Gastroesophageal sphincter (tissue), 3 donors: ENCODE measurements around the gene CENPS.

Source experiments
- EP300 ChIP-seq: sonication (generic); formaldehyde crosslinking; IDR thresholded peaks from one replicate; pipeline ENCODE4 v1.6.1; 2017; ENCODE audit warnings: antibody characterized with exemption, mild to moderate bottlenecking
- POLR2A ChIP-seq, 2 donors: fragments of 450-650 bp; IDR thresholded peaks; one replicate each; pipeline ENCODE4 v1.6.1; 2017; ENCODE audit warnings: antibody characterized with exemption in 2 of 2, mild to moderate bottlenecking in 2 of 2, moderate library complexity in 1 of 2
- POLR2AphosphoS5 ChIP-seq: sonication (generic); formaldehyde crosslinking; IDR thresholded peaks from one replicate; pipeline ENCODE4 v1.6.1; 2017; ENCODE audit warnings: antibody characterized with exemption
- TF ChIP-seq, protein P1 (sequence below), 4 experiments: fragments of 200-600 bp in 2 of 4; fragments of 450-650 bp in 2 of 4; sonication (generic) in 1 of 4; IDR thresholded peaks; one replicate each; pipeline ENCODE4 v1.5.1; 2017 to 2019; ENCODE audit warnings: antibody characterized with exemption in 4 of 4, mild to moderate bottlenecking in 2 of 4, moderate library complexity in 2 of 4

DNA sequence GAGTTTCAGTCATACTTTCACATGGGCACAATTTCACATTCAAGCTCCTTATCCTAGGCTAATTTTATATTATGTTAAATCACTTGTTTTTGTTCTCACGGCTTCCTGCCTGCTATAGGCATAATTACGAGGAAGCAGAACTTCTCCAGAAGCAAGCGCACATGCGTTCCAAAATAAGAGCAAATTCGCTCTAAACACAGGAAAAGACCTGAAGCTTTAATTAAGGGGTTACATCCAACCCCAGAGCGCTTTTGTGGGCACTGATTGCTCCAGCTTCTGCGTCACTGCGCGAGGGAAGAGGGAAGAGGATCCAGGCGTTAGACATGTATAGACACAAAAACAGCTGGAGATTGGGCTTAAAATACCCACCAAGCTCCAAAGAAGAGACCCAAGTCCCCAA, 19.5 kb downstream of the CENPS start, which contains the start of gene CORT:
- TF ChIP-seq, protein P1, sequence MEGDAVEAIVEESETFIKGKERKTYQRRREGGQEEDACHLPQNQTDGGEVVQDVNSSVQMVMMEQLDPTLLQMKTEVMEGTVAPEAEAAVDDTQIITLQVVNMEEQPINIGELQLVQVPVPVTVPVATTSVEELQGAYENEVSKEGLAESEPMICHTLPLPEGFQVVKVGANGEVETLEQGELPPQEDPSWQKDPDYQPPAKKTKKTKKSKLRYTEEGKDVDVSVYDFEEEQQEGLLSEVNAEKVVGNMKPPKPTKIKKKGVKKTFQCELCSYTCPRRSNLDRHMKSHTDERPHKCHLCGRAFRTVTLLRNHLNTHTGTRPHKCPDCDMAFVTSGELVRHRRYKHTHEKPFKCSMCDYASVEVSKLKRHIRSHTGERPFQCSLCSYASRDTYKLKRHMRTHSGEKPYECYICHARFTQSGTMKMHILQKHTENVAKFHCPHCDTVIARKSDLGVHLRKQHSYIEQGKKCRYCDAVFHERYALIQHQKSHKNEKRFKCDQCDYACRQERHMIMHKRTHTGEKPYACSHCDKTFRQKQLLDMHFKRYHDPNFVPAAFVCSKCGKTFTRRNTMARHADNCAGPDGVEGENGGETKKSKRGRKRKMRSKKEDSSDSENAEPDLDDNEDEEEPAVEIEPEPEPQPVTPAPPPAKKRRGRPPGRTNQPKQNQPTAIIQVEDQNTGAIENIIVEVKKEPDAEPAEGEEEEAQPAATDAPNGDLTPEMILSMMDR (IDR thresholded peaks at IDR 0.05), result no peak
- TF ChIP-seq EP300, result no peak
- no peak for TF ChIP-seq POLR2AphosphoS5
- no peak for TF ChIP-seq POLR2A (IDR thresholded peaks at IDR 0.05)
